GM12801 (cell line): ENCODE measurements around the gene TMEFF1.

Source experiments
- TF ChIP-seq, protein P1 (sequence below): IDR thresholded peaks from one replicate; pipeline ENCODE4 v1.5.1; 2011; ENCODE audit warnings: control low read depth; ENCODE audit not compliant: insufficient read length; ENCODE audit errors: extremely low read depth

Gene TMEFF1

DNA sequence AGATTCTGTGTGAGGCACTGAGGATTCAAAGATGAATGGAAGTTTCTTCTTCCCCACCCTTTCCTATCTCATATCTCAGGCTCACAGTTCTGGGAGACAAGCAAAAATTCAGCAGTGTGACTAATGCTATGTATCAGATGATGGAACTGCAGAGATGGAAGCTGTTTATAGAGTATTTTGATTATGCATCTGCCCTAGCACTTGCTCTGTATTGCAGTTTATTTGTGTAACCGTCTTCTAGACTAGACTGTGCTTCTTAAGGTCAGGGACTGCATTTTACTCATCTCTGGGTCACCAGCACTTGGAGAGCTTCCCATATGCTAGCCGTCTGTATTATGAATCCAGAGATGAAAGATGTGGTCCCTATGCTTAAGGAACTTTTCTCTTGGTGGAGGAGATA lies 117.5 kb downstream of the TMEFF1 start:
- TF ChIP-seq, protein P1, sequence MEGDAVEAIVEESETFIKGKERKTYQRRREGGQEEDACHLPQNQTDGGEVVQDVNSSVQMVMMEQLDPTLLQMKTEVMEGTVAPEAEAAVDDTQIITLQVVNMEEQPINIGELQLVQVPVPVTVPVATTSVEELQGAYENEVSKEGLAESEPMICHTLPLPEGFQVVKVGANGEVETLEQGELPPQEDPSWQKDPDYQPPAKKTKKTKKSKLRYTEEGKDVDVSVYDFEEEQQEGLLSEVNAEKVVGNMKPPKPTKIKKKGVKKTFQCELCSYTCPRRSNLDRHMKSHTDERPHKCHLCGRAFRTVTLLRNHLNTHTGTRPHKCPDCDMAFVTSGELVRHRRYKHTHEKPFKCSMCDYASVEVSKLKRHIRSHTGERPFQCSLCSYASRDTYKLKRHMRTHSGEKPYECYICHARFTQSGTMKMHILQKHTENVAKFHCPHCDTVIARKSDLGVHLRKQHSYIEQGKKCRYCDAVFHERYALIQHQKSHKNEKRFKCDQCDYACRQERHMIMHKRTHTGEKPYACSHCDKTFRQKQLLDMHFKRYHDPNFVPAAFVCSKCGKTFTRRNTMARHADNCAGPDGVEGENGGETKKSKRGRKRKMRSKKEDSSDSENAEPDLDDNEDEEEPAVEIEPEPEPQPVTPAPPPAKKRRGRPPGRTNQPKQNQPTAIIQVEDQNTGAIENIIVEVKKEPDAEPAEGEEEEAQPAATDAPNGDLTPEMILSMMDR, result no peak

DNA sequence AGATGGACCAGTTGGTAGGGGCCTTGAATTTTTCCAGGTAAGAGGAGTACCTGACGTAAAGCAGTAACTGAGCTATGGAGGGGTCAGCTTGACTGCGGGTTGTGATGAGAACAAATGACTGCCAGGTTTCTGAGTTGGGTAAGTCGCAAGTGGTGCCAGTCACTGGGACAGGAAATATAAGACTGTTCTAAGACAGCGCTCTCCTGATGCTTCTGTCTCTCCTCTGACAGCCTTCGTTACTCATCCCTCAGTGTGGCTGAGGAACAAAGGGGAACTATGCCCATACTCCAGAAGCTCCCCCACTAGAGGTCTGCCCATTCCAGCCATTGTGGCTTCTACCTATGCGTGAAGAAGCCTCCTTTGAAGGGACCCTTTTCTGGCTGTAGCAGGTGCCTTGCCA lies 118.2 kb downstream of the TMEFF1 start:
- TF ChIP-seq, protein P1, result no peak

DNA sequence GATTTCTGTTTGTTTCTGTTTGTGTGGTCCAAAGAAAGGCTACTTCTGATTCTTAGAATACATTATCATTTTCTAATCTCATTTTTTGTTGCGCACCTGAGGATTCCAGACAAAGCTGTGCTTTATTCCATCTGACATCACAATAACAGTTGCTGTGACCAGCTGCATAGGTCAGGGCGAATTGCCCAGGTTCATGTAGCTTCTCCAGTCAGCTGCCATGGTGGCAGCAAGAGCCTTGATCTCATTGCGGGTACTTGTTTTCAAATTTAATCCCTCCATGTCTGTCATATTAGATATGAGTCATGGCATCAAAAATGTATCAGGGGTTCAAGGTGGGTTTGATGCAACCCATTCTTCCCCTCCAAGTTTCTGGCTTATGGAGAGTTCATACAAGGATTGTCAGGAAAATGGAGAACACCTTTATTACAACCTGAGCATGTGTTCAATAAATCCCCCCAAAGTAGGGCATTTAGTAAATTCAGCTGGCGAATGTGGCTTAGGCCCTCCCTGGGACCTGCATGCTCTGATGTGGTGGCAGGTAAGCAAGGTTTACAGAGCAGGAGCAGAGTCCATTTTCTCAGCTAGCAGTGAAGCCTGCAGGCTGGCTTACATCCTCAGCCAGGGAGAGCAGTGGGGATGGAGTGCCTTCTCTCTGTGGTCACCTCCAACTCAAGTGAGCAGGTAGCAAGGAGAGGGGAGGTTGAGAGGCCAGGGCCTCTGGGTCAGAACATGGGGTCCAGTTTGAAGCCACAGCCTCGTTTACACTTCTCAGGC lies 118.9 kb downstream of the TMEFF1 start:
- TF ChIP-seq, protein P1, result no peak

DNA sequence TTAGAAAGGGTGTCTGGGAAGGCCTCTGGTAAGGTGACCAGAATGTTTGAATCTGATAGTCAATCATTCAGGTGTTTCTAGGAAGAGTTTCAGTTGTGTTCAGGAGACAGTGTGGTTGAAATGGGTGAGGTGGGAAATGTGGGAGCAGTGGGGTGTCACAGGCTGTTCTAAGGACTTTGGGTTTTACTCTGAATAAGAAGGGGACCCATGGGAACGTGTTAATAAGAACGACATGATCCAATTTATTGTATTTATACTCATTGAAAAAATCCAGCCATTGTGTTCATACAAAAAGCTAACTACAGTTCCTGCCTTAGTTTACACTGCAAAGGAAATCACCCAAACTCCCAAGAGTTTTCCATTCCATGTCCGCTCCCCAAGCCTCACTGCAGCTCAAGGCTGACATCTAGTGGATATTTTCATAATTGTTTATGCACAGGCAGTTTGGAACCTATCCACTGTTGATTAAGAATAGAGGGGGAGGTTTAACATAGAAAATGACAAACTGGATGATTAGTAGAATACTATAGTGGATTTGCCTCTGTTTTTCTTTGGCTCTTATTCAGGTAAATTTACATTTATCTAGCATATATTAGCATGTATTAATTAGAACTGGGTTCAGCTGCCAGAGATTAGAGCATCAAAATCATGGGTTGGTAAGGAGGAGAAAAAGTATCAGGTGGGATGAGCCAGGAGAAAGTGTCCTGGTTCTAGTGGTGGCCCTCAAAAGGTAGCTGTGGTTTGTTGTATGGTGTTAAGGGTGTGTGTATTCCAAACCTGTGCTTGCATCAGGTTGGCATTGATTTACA lies 122.6 kb downstream of the TMEFF1 start:
- TF ChIP-seq, protein P1, result peak; percentile 77

DNA sequence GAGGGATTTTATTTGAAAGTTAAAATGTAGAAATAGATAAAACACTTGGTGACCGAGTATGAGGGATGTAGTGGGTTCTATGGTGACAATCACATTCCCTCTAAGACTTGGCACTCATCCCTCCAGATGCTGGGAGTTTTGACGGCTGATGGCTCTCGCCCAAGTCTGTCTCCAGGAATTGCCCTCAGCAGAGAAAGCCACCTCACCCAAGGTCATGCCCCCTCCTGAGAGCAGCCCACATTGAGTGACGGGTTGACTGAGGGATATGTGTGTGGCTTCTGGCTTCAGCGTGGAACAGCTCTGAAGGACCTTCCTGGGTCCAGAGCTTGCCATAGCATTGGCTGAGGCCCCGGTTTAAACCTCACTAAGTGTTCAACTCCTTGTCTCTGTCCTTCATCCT lies 124.3 kb downstream of the TMEFF1 start:
- TF ChIP-seq, protein P1, result no peak

DNA sequence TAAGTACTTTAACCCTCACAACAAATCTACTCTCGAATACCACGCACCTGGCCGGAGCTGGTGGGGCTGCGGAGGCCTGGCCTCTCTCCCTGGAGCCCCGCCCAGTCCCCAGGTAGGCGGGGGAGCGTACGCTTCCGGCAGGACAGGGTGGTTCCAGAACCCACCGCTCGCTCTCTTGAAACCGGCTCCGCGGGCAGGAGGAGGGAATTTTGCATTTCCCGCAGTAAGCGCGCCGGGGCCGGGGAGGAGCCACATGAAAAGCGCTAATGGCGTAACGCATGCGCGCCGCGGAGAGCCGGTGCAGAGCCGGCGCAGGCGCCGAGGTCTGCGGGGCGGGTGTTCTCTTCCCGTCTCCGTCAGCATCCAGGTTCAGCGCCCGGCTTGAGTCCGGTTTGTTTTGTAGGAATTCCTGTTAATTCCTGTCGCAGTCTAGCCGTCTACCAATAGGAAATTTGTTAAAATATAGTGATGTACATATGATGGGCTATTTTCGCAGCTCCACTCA lies 125.7 kb downstream of the TMEFF1 start:
- TF ChIP-seq, protein P1, result no peak

DNA sequence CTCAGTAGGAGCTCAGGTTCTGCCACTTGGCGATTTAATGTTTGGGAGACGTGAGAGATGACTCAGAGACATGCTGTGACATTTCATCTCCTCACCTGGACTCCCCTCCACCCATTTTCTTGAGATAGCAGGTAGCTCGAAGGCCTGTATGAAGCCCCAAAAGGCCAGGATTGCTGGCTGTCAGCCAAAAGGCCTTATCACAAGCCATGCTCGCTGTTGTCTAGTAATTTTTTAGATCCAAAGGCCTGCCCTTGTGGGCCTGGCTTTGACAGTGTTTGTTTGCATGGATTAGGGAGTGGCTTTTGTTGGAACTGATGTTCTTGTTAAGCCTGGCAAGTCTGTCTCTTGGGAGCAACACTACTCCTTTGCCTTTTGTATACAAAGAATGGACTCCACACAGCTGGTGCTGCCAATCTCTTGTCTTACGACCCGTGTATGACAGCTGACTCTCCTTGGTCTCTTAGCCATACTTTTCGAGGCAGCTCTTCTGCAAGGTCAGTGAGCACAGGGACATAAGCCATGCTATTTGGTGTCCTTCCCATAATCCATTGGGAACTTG lies 127.7 kb downstream of the TMEFF1 start:
- TF ChIP-seq, protein P1, result no peak
